GM23338 (cell line): ENCODE data around the gene ROBO1. TPM values are rescaled to one million over a fixed set of nuclear protein-coding genes. Genes with fewer than 3 reads are reported as not detected.

ENCODE experiments used
- ATAC-seq: fragments of 200-7000 bp; cut with Tn5 transposase; 3 replicates; pipeline ENCODE4 v1.9.1; 2020
- DNase-seq: peaks from one replicate; pipeline ENCODE4 v3.0.0-alpha.2; 2015; ENCODE audit warnings: low spot score
- H2AFZ ChIP-seq: fragments of 200-600 bp; sonication (generic); 2 replicates; pipeline ENCODE4 v1.8.0; 2016; ENCODE audit warnings: antibody characterized with exemption, mild to moderate bottlenecking, moderate library complexity
- H3F3A ChIP-seq: fragments of 200-600 bp; sonication (generic); replicated peaks from 2 replicates; pipeline ENCODE4 v1.8.0; 2017; ENCODE audit warnings: antibody characterized with exemption, mixed run types, low read depth
- H3K27ac ChIP-seq: fragments of 200-600 bp; sonication (generic); 2 replicates; pipeline ENCODE4 v1.6.1; 2016; ENCODE audit warnings: low read depth
- H3K27me3 ChIP-seq: fragments of 200-600 bp; sonication (generic); 2 replicates; pipeline ENCODE4 v1.8.0; 2016; ENCODE audit warnings: mild to moderate bottlenecking, mixed run types, moderate library complexity; ENCODE audit not compliant: insufficient read depth
- H3K36me3 ChIP-seq: fragments of 200-600 bp; sonication (generic); 2 replicates; pipeline ENCODE4 v1.8.0; 2016; ENCODE audit warnings: mild to moderate bottlenecking; ENCODE audit not compliant: insufficient read depth
- H3K4me1 ChIP-seq: fragments of 200-600 bp; sonication (generic); 2 replicates; pipeline ENCODE4 v1.8.0; 2016; ENCODE audit warnings: mild to moderate bottlenecking, moderate library complexity; ENCODE audit not compliant: insufficient read depth
- H3K4me2 ChIP-seq: fragments of 200-600 bp; sonication (generic); 2 replicates; pipeline ENCODE4 v1.7.1; 2017; ENCODE audit warnings: mixed run types
- H3K4me3 ChIP-seq: fragments of 200-600 bp; sonication (generic); 2 replicates; pipeline ENCODE4 v1.6.1; 2016; ENCODE audit warnings: mixed run types
- H3K79me2 ChIP-seq: fragments of 200-600 bp; sonication (generic); replicated peaks from 2 replicates; pipeline ENCODE4 v1.8.0; 2017; ENCODE audit warnings: mild to moderate bottlenecking; ENCODE audit not compliant: insufficient read depth
- H3K9me2 ChIP-seq: fragments of 200-600 bp; sonication (generic); 2 replicates; pipeline ENCODE4 v1.8.0; 2017; ENCODE audit not compliant: insufficient read depth
- H4K20me1 ChIP-seq: fragments of 200-600 bp; sonication (generic); replicated peaks from 2 replicates; pipeline ENCODE4 v1.8.0; 2017; ENCODE audit warnings: mild to moderate bottlenecking; ENCODE audit not compliant: insufficient read depth
- H3K27ac Mint-ChIP-seq: 2 replicates; pipeline ENCODE4 v1.8.0; 2020; ENCODE audit warnings: inconsistent platforms, mild to moderate bottlenecking, moderate library complexity, mixed read lengths
- H3K27me3 Mint-ChIP-seq: 3 replicates; pipeline ENCODE4 v1.8.0; 2022; ENCODE audit warnings: low read depth, mild to moderate bottlenecking, moderate library complexity, mixed read lengths, inconsistent platforms; ENCODE audit not compliant: insufficient read depth, poor library complexity
- H3K36me3 Mint-ChIP-seq: 3 replicates; pipeline ENCODE4 v1.8.0; 2021; ENCODE audit warnings: low read depth, mild to moderate bottlenecking, inconsistent platforms, moderate library complexity, mixed read lengths
- H3K4me1 Mint-ChIP-seq: 3 replicates; pipeline ENCODE4 v1.8.0; 2020; ENCODE audit warnings: mild to moderate bottlenecking, inconsistent platforms, mixed read lengths
- H3K4me3 Mint-ChIP-seq: 3 replicates; pipeline ENCODE4 v1.8.0; 2021; ENCODE audit warnings: moderate library complexity, mild to moderate bottlenecking, inconsistent platforms, mixed read lengths
- H3K9me3 Mint-ChIP-seq: 3 replicates; pipeline ENCODE4 v1.8.0; 2020; ENCODE audit warnings: moderate library complexity, mild to moderate bottlenecking, inconsistent platforms, mixed read lengths
- CREB1 ChIP-seq: fragments of 250-450 bp; sonication (Bioruptor Pico); IDR thresholded peaks from 2 replicates; pipeline ENCODE4 v1.5.0; 2020; ENCODE audit warnings: low read depth, mild to moderate bottlenecking, moderate library complexity
- CTCF ChIP-seq, 2 experiments: fragments of 200-600 bp in 1 of 2; sonication (generic) in 1 of 2; conservative IDR thresholded peaks; 2 replicates each; pipeline versions ENCODE4 v1.5.1 to v1.6.1; 2016 to 2017; ENCODE audit warnings: antibody characterized with exemption in 2 of 2, low read depth in 2 of 2, mild to moderate bottlenecking in 2 of 2, moderate library complexity in 1 of 2
- EZH2phosphoT487 ChIP-seq: fragments of 200-600 bp; sonication (generic); IDR thresholded peaks from one replicate; pipeline ENCODE4 v1.8.1; 2018; ENCODE audit warnings: antibody characterized with exemption; ENCODE audit not compliant: unreplicated experiment
- JUNB ChIP-seq: IDR thresholded peaks from one replicate; pipeline ENCODE4 v1.6.1; 2016; ENCODE audit warnings: antibody characterized with exemption; ENCODE audit not compliant: unreplicated experiment
- NANOG ChIP-seq: IDR thresholded peaks from 2 replicates; pipeline ENCODE4 v1.6.1; 2016; ENCODE audit warnings: antibody characterized with exemption, borderline replicate concordance
- STAT1 ChIP-seq: IDR thresholded peaks from one replicate; pipeline ENCODE4 v1.6.1; 2016; ENCODE audit warnings: antibody characterized with exemption; ENCODE audit not compliant: unreplicated experiment
- ZNF114 ChIP-seq: fragments of 250-450 bp; sonication (Bioruptor Pico); IDR thresholded peaks from 2 replicates; pipeline ENCODE4 v1.5.0; 2020; ENCODE audit warnings: mild to moderate bottlenecking, moderate library complexity
- ZNF331 ChIP-seq: fragments of 250-450 bp; sonication (Bioruptor Pico); IDR thresholded peaks from 2 replicates; pipeline ENCODE4 v1.5.0; 2020; ENCODE audit warnings: low read depth, mild to moderate bottlenecking, moderate library complexity
- polyA plus RNA-seq: library from polyadenylated mRNA; unstranded; fragments of >200 nt; fragmentation: Nextera tagmentation; extraction: Ambion mirVana; gene quantifications from 2 replicates; pipeline ENCODE4 v1.2.1, GENCODE V29; 2016
- total RNA-seq: library from RNA; depleted of rRNA; stranded (reverse); fragments of >200 nt; shearing (Covaris generic); gene quantifications from 2 replicates; pipeline ENCODE4 v1.2.3, GENCODE V29; 2014
- TF ChIP-seq, protein P1 (sequence below): IDR thresholded peaks from one replicate; pipeline ENCODE4 v1.6.1; 2018; ENCODE audit warnings: antibody characterized with exemption; ENCODE audit not compliant: unreplicated experiment
- TF ChIP-seq, protein P2 (sequence below): IDR thresholded peaks from 2 replicates; pipeline ENCODE4 v1.6.1; 2016; ENCODE audit warnings: antibody characterized with exemption

Gene ROBO1
- total and polyA plus RNA-seq, 2 experiments from 2014 or later, result 19.2 to 78.3 TPM

DNA sequence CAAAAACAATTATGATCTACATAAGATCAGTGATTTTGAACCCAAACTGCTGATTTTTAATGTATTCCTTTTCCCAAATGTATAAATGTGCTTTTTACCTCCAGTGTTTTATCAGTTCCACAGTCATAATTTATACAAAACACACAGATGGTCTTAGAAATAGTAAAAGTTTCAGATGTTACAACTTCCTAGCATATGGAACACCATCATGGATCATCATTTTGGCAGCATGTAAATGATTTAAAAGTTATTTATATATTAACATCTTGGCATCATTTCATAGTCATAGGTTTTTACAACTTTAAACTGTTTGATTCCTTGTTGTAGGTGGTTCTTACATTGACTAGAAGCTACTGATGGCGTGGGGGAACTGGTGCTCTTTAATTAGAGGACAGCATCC lies 1025.3 kb downstream of the ROBO1 start:
- no peaks in the 10 kb centered on the region for H3K27me3 Mint-ChIP-seq

More for the DNA sequence above, 1025.3 kb downstream of the ROBO1 start:
- Histone ChIP-seq H3K4me3 (no peak overlapping the region), H3K4me1 (no peaks in the 10 kb centered on the region; the same call in 1 of the 2 replicates), H4K20me1 (no peaks in the 10 kb centered on the region), H3K4me2 (no peak overlapping the region), H3K27me3 (no peaks in the 10 kb centered on the region), H3F3A (no peaks in the 10 kb centered on the region), H2AFZ (no peak overlapping the region), H3K27ac (no peak overlapping the region), H3K36me3 (no peaks in the 10 kb centered on the region), H3K9me2 (no peaks in the 10 kb centered on the region), H3K79me2 (no peaks in the 10 kb centered on the region)
- DNase-seq (no peak), ATAC-seq (no peak)
- Mint-ChIP-seq H3K9me3 (no peaks in the 10 kb centered on the region), H3K4me1 (peaks cover 13% of the 10 kb centered on the region), H3K27ac (no peak overlapping the region), H3K36me3 (no peaks in the 10 kb centered on the region), H3K4me3 (no peak overlapping the region)
- no peak for TF ChIP-seq CREB1 (CRISPR knock-in tag)
- no peak for TF ChIP-seq EZH2phosphoT487
- TF ChIP-seq ZNF114 (CRISPR knock-in tag), result no peak
- TF ChIP-seq CTCF (conservative IDR thresholded peaks at IDR 0.05; ENCODE audit: low read depth in 2 of 2), result no peak
- TF ChIP-seq, protein P1, sequence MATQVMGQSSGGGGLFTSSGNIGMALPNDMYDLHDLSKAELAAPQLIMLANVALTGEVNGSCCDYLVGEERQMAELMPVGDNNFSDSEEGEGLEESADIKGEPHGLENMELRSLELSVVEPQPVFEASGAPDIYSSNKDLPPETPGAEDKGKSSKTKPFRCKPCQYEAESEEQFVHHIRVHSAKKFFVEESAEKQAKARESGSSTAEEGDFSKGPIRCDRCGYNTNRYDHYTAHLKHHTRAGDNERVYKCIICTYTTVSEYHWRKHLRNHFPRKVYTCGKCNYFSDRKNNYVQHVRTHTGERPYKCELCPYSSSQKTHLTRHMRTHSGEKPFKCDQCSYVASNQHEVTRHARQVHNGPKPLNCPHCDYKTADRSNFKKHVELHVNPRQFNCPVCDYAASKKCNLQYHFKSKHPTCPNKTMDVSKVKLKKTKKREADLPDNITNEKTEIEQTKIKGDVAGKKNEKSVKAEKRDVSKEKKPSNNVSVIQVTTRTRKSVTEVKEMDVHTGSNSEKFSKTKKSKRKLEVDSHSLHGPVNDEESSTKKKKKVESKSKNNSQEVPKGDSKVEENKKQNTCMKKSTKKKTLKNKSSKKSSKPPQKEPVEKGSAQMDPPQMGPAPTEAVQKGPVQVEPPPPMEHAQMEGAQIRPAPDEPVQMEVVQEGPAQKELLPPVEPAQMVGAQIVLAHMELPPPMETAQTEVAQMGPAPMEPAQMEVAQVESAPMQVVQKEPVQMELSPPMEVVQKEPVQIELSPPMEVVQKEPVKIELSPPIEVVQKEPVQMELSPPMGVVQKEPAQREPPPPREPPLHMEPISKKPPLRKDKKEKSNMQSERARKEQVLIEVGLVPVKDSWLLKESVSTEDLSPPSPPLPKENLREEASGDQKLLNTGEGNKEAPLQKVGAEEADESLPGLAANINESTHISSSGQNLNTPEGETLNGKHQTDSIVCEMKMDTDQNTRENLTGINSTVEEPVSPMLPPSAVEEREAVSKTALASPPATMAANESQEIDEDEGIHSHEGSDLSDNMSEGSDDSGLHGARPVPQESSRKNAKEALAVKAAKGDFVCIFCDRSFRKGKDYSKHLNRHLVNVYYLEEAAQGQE, result no peak
- no peak for TF ChIP-seq ZNF331 (CRISPR knock-in tag)
- TF ChIP-seq STAT1, result no peak
- no peak for TF ChIP-seq NANOG
- TF ChIP-seq, protein P2, sequence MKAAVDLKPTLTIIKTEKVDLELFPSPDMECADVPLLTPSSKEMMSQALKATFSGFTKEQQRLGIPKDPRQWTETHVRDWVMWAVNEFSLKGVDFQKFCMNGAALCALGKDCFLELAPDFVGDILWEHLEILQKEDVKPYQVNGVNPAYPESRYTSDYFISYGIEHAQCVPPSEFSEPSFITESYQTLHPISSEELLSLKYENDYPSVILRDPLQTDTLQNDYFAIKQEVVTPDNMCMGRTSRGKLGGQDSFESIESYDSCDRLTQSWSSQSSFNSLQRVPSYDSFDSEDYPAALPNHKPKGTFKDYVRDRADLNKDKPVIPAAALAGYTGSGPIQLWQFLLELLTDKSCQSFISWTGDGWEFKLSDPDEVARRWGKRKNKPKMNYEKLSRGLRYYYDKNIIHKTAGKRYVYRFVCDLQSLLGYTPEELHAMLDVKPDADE, result no peak
- TF ChIP-seq JUNB, result no peak
